GM18505 (cell line): ENCODE data around the gene RCC2.

ENCODE experiments used
- ATAC-seq: cut with Tn5 transposase; IDR thresholded peaks from one replicate; pipeline ENCODE4 v1.9.1; 2021; ENCODE audit not compliant: unreplicated experiment
- POLR2A ChIP-seq: IDR thresholded peaks from 4 replicates; pipeline ENCODE4 v1.6.1; 2011; ENCODE audit warnings: borderline replicate concordance; ENCODE audit not compliant: insufficient read depth, insufficient read length; ENCODE audit errors: extremely low read depth

The RCC2 gene

GRCh38 chr1:17397910-17398695 is 41.4 kb downstream of the RCC2 start:
- no peak for ATAC-seq
- TF ChIP-seq POLR2A: no peak

GRCh38 chr1:17393230-17393629 is 46.2 kb downstream of the RCC2 start:
- no peak for TF ChIP-seq POLR2A

GRCh38 chr1:17392199-17392740 is 47.2 kb downstream of the RCC2 start:
- TF ChIP-seq POLR2A: no peak
- no peak for ATAC-seq

More at GRCh38 chr1:17393230-17393629, 46.2 kb downstream of the RCC2 start:
- no peak for ATAC-seq

GRCh38 chr1:17381161-17381560 is 58.3 kb downstream of the RCC2 start:
- ATAC-seq: no peak
- TF ChIP-seq POLR2A: no peak

- no peak for TF ChIP-seq POLR2A
- ATAC-seq: no peak
These were observed 62.0 kb downstream of the RCC2 start for GRCh38 chr1:17377325-17377953.

GRCh38 chr1:17375651-17376050 is 63.8 kb downstream of the RCC2 start:
- ATAC-seq: no peak

GRCh38 chr1:17372955-17373354 is 66.5 kb downstream of the RCC2 start:
- ATAC-seq: no peak
- no peak for TF ChIP-seq POLR2A

More at GRCh38 chr1:17375651-17376050, 63.8 kb downstream of the RCC2 start:
- no peak for TF ChIP-seq POLR2A

GRCh38 chr1:17371896-17372295 is 67.6 kb downstream of the RCC2 start, which contains the start of gene PADI6:
PADI6 (plus strand) TSS chr1:17372196; CDS start chr1:17372246, 50 bp downstream.
- ATAC-seq: no peak
- TF ChIP-seq POLR2A: no peak

GRCh38 chr1:17370618-17371017 is 68.9 kb downstream of the RCC2 start:
- no peak for ATAC-seq
- TF ChIP-seq POLR2A: no peak

- TF ChIP-seq POLR2A: no peak
- ATAC-seq: no peak
These were observed 70.0 kb downstream of the RCC2 start for GRCh38 chr1:17369466-17369865.

GRCh38 chr1:17365293-17365692 is 74.2 kb downstream of the RCC2 start:
- ATAC-seq: no peak
- no peak for TF ChIP-seq POLR2A

GRCh38 chr1:17363771-17364170 is 75.7 kb downstream of the RCC2 start:
- no peak for ATAC-seq
- no peak for TF ChIP-seq POLR2A

- TF ChIP-seq POLR2A: no peak
These were observed 76.1 kb downstream of the RCC2 start for GRCh38 chr1:17363351-17363750.

GRCh38 chr1:17361687-17362086 is 77.8 kb downstream of the RCC2 start:
- no peak for ATAC-seq

More at GRCh38 chr1:17363351-17363750, 76.1 kb downstream of the RCC2 start:
- no peak for ATAC-seq

More at GRCh38 chr1:17361687-17362086, 77.8 kb downstream of the RCC2 start:
- TF ChIP-seq POLR2A: no peak
